Parathyroid adenoma (tissue), 2 donors: ENCODE data around the gene ECSCR.
A peak's percentile ranks its signal among the peaks of the same experiment; 100 is the strongest.

ENCODE experiments used
- H2AFZ ChIP-seq: fragments of 300-600 bp; sonication (generic); one replicate; pipeline ENCODE4 v1.7.0; 2017; ENCODE audit warnings: antibody characterized with exemption, mild to moderate bottlenecking
- H3K27ac ChIP-seq: fragments of 300-600 bp; sonication (generic); one replicate; pipeline ENCODE4 v1.7.0; 2017
- H3K27me3 ChIP-seq: fragments of 300-600 bp; sonication (generic); one replicate; pipeline ENCODE4 v1.7.0; 2017; ENCODE audit warnings: low read length; ENCODE audit not compliant: control insufficient read depth, insufficient read depth
- H3K36me3 ChIP-seq: fragments of 300-600 bp; sonication (generic); one replicate; pipeline ENCODE4 v1.7.0; 2017; ENCODE audit warnings: low read length; ENCODE audit not compliant: control insufficient read depth, insufficient read depth
- H3K4me1 ChIP-seq: fragments of 300-600 bp; sonication (generic); one replicate; pipeline ENCODE4 v1.7.0; 2017; ENCODE audit warnings: control low read depth
- H3K4me2 ChIP-seq: fragments of 300-600 bp; sonication (generic); one replicate; pipeline ENCODE4 v1.7.0; 2017; ENCODE audit warnings: low read length
- H3K4me3 ChIP-seq: fragments of 300-600 bp; sonication (generic); one replicate; pipeline ENCODE4 v1.7.0; 2017; ENCODE audit warnings: low read depth, low read length
- H3K79me2 ChIP-seq: fragments of 300-600 bp; sonication (generic); one replicate; pipeline ENCODE4 v1.7.0; 2017; ENCODE audit warnings: control low read depth
- H3K9ac ChIP-seq: fragments of 300-600 bp; sonication (generic); one replicate; pipeline ENCODE4 v1.7.0; 2017; ENCODE audit warnings: mild to moderate bottlenecking
- H3K9me3 ChIP-seq: fragments of 300-600 bp; sonication (generic); one replicate; pipeline ENCODE4 v1.7.0; 2017; ENCODE audit warnings: low read length; ENCODE audit not compliant: control insufficient read depth
- TF ChIP-seq, protein P1 (sequence below): fragments of 300-600 bp; sonication (generic); IDR thresholded peaks from one replicate; pipeline ENCODE4 v1.7.0; 2017; ENCODE audit warnings: antibody characterized with exemption, mild to moderate bottlenecking
- donor health status: primary hyperparathyroidism.

Gene ECSCR

DNA sequence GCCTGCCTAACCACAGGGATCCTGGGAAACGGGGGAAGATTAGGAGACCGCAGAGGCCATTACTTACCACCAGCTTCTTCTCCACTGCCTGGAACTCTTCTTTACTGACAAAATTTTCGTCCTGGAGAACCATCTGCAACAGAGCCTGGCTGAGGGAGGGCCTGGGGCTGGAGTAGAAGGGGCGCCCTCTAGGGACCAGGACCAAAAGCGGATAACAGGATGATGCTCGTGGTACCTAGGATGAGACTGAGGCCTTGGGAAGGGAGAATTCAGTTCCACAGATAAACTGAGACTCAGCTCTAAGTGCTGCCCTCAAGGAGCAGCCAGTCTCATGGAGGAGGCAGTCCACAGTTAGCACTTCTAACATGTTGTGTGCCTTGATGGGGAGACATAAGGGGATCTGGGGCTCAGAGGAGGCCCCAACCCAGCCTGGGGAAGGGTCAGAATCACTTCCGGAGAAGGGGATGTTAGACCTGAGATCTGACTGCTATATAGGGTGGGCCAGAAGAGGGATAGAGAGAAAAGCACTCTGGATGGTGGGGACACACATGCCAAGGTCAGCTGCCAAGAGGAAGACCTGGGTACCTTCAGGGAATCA, 59.9 kb downstream of the ECSCR start:
- TF ChIP-seq, protein P1, sequence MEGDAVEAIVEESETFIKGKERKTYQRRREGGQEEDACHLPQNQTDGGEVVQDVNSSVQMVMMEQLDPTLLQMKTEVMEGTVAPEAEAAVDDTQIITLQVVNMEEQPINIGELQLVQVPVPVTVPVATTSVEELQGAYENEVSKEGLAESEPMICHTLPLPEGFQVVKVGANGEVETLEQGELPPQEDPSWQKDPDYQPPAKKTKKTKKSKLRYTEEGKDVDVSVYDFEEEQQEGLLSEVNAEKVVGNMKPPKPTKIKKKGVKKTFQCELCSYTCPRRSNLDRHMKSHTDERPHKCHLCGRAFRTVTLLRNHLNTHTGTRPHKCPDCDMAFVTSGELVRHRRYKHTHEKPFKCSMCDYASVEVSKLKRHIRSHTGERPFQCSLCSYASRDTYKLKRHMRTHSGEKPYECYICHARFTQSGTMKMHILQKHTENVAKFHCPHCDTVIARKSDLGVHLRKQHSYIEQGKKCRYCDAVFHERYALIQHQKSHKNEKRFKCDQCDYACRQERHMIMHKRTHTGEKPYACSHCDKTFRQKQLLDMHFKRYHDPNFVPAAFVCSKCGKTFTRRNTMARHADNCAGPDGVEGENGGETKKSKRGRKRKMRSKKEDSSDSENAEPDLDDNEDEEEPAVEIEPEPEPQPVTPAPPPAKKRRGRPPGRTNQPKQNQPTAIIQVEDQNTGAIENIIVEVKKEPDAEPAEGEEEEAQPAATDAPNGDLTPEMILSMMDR = peak; percentile 21
- H2AFZ ChIP-seq = no peak overlapping the region
- no peak overlapping the region for H3K4me2 ChIP-seq
- H3K27me3 ChIP-seq = no peaks in the 10 kb centered on the region
- no peaks in the 10 kb centered on the region for H3K36me3 ChIP-seq
- H3K9me3 ChIP-seq = no peaks in the 10 kb centered on the region
- peaks cover 12% of the 10 kb centered on the region for H3K4me1 ChIP-seq
- H3K4me3 ChIP-seq = no peak overlapping the region
- no peak overlapping the region for H3K9ac ChIP-seq
- H3K79me2 ChIP-seq = no peaks in the 10 kb centered on the region
- H3K27ac ChIP-seq = peak overlapping the region; percentile 93

DNA sequence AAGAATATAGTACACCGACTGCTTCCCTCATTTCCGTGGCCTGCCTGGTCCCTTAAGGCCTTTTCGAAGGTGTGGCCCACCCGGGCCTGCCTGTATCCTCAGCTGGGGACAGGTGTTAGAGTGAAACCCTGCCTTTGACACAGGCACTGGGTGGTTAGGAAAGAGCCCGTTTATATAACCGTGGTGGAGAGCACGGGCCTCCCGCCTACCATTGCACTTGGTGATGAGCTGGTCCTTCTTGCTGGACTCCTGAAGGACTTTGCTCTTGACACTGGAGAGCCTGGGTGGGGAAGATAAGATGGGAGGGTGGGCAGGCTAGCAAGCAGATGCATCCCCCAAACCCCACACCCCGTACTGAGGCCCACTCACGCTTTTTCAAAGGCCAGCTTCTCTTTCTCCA, 61.0 kb downstream of the ECSCR start:
- H3K79me2 ChIP-seq = no peaks in the 10 kb centered on the region
- no peaks in the 10 kb centered on the region for H3K27me3 ChIP-seq
- no peaks in the 10 kb centered on the region for H3K9me3 ChIP-seq
- no peak overlapping the region for H2AFZ ChIP-seq
- TF ChIP-seq, protein P1 = no peak
- no peak overlapping the region for H3K27ac ChIP-seq
- no peak overlapping the region for H3K4me3 ChIP-seq
- peaks cover 12% of the 10 kb centered on the region for H3K4me1 ChIP-seq
- H3K9ac ChIP-seq = no peak overlapping the region
- no peak overlapping the region for H3K4me2 ChIP-seq
- no peaks in the 10 kb centered on the region for H3K36me3 ChIP-seq

DNA sequence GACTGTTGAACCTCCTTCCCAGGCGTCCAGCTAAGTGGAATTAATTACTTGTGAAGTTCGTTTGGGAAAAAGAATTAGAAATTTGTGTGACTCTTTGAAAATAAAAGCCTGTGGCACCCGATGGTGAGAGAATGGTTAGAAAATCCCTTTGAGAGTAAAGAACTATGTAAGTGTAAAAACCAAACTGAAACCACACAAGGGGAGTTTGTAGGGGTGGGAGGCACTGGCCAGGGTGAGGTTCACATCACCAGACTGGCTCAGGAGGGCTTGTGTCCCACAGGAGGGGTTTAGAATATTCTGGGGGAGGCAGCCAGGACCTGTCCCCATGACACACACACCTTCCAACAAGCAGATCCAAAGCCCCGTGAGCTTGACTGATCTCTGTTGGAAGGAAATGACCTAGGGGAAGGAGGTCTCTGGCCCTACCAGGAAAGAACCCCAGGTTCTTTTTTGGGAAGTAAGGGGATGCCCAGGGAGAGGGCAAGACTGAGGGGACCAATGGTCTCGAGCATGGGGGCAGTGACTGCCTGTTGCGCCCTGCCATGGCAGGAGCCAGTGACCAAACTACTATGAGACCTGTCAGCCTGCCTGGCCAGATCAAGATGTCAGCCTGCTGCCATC, 62.9 kb downstream of the ECSCR start:
- H3K4me1 ChIP-seq = peaks cover 12% of the 10 kb centered on the region
- no peaks in the 10 kb centered on the region for H3K27me3 ChIP-seq
- H3K4me2 ChIP-seq = no peak overlapping the region
- no peak overlapping the region for H3K27ac ChIP-seq
- no peaks in the 10 kb centered on the region for H3K9me3 ChIP-seq
- H3K79me2 ChIP-seq = no peaks in the 10 kb centered on the region
- no peak overlapping the region for H3K9ac ChIP-seq
- H3K4me3 ChIP-seq = no peak overlapping the region
- TF ChIP-seq, protein P1 = no peak
- no peak overlapping the region for H2AFZ ChIP-seq
- no peaks in the 10 kb centered on the region for H3K36me3 ChIP-seq
